H1 (cell line): ENCODE data around the gene APBB1. TPM values are rescaled to one million over a fixed set of nuclear protein-coding genes. Genes with fewer than 3 reads are reported as not detected.

Experiments used
- CTCF ChIA-PET: fragments of 300-600 bp; sonication (Branson Sonifier 250); formaldehyde crosslinking; loops from one replicate; lab custom pipeline; 2021; ENCODE audit not compliant: partially characterized antibody; lab: Charles Lee
- POLR2A ChIA-PET: fragments of 300-600 bp; sonication (Branson Sonifier 250); formaldehyde crosslinking; loops from one replicate; lab custom pipeline; 2021; ENCODE audit warnings: inconsistent platforms; ENCODE audit not compliant: partially characterized antibody; lab: Charles Lee
- DNase-seq, 2 experiments: peaks; one replicate each; pipeline versions ENCODE4 v3.0.0 to v3.0.0-alpha.2; 2010 to 2022; ENCODE audit warnings: low spot score in 2 of 2, low read depth in 1 of 2, mixed read lengths in 1 of 2
- FAIRE-seq: peaks from 2 replicates; lab custom pipeline; 2011; peaks lifted over from hg19 to GRCh38; lab: Jason Lieb, UNC
- H2AFZ ChIP-seq: 2 replicates; pipeline ENCODE4 v1.8.1; 2012; ENCODE audit warnings: low read length, inconsistent platforms
- H2AK5ac ChIP-seq: 2 replicates; pipeline ENCODE4 v1.6.1; 2013; ENCODE audit warnings: low read depth, low read length
- H2BK120ac ChIP-seq: replicated peaks from 2 replicates; pipeline ENCODE3; 2013; ENCODE audit warnings: low read depth, low read length, inconsistent platforms
- H2BK12ac ChIP-seq: 2 replicates; pipeline ENCODE4 v1.6.1; 2013; ENCODE audit warnings: low read depth, low read length
- H2BK15ac ChIP-seq: 2 replicates; pipeline ENCODE4 v1.6.1; 2013; ENCODE audit warnings: low read length
- H2BK20ac ChIP-seq: 2 replicates; pipeline ENCODE4 v1.6.1; 2013; ENCODE audit warnings: low read length
- H2BK5ac ChIP-seq: 2 replicates; pipeline ENCODE4 v1.6.1; 2013; ENCODE audit warnings: low read depth, low read length
- H3K14ac ChIP-seq: 2 replicates; pipeline ENCODE4 v1.6.1; 2013; ENCODE audit warnings: inconsistent platforms; ENCODE audit not compliant: insufficient read length
- H3K18ac ChIP-seq: 2 replicates; pipeline ENCODE4 v1.6.1; 2013; ENCODE audit warnings: low read length; ENCODE audit errors: extremely low read depth
- H3K23ac ChIP-seq: 2 replicates; pipeline ENCODE4 v1.6.1; 2013; ENCODE audit warnings: inconsistent platforms; ENCODE audit not compliant: insufficient read length
- H3K23me2 ChIP-seq: 2 replicates; pipeline ENCODE4 v1.6.1; 2013; ENCODE audit warnings: low read depth, low read length
- H3K27ac ChIP-seq: 2 replicates; pipeline ENCODE4 v1.6.1; 2011; ENCODE audit warnings: low read depth, low read length, inconsistent platforms
- H3K27me3 ChIP-seq, 4 experiments: replicated peaks in 1 of 4; 1 replicate in 1 of 4; 2 replicates in 3 of 4; pipeline versions ENCODE4 v1.6.1 to v1.8.1; 2011 to 2013; ENCODE audit warnings: low read length in 3 of 4, mild to moderate bottlenecking in 3 of 4, inconsistent platforms in 2 of 4, mixed read lengths in 2 of 4, moderate library complexity in 1 of 4; ENCODE audit not compliant: control insufficient read depth in 3 of 4, insufficient read depth in 3 of 4; ENCODE audit errors: extremely low read depth in 1 of 4
- H3K36me3 ChIP-seq, 4 experiments: 2 replicates each; pipeline versions ENCODE4 v1.6.1 to v1.8.1; 2011 to 2013; ENCODE audit warnings: mild to moderate bottlenecking in 4 of 4, low read length in 3 of 4, moderate library complexity in 2 of 4, control low read depth in 1 of 4, inconsistent platforms in 1 of 4; ENCODE audit not compliant: insufficient read depth in 4 of 4, control insufficient read depth in 2 of 4
- H3K4ac ChIP-seq: replicated peaks from 2 replicates; pipeline ENCODE3; 2013; ENCODE audit warnings: low read length, low read depth, mixed read lengths, inconsistent platforms; ENCODE audit not compliant: insufficient read length
- H3K4me1 ChIP-seq, 4 experiments: replicated peaks in 1 of 4; 1 replicate in 1 of 4; 2 replicates in 3 of 4; pipeline versions ENCODE4 v1.6.1 to v1.8.1; 2011 to 2013; ENCODE audit warnings: low read length in 3 of 4, inconsistent platforms in 2 of 4, mixed read lengths in 1 of 4; ENCODE audit not compliant: insufficient read depth in 4 of 4, control insufficient read depth in 3 of 4
- H3K4me2 ChIP-seq, 2 experiments: 2 replicates each; pipeline versions ENCODE4 v1.6.1 to v1.8.1; 2011 to 2013; ENCODE audit warnings: low read depth in 2 of 2, low read length in 2 of 2, control low read depth in 1 of 2, inconsistent platforms in 1 of 2, mild to moderate bottlenecking in 1 of 2; ENCODE audit not compliant: insufficient read depth in 1 of 2
- H3K4me3 ChIP-seq, 4 experiments: fragments of 200-600, 300-600 bp in 1 of 4; sonication (generic), shearing (Covaris generic), sonication (Bioruptor Twin) in 1 of 4; 2 replicates each; pipeline versions ENCODE4 v1.5.1 to v1.8.1; 2011 to 2016; ENCODE audit warnings: low read length in 4 of 4, low read depth in 3 of 4, control low read depth in 2 of 4, inconsistent platforms in 2 of 4, mild to moderate bottlenecking in 2 of 4, mixed read lengths in 1 of 4, moderate library complexity in 1 of 4; ENCODE audit not compliant: insufficient read depth in 2 of 4; ENCODE audit errors: extremely low read depth in 1 of 4
- H3K56ac ChIP-seq: replicated peaks from 2 replicates; pipeline ENCODE3; 2013; ENCODE audit warnings: low read depth, mild to moderate bottlenecking, mixed read lengths, low read length, inconsistent platforms; ENCODE audit not compliant: insufficient read length
- H3K79me1 ChIP-seq: 2 replicates; pipeline ENCODE4 v1.6.1; 2013; ENCODE audit warnings: low read depth, low read length, control low read depth
- H3K79me2 ChIP-seq, 2 experiments: 2 replicates each; pipeline versions ENCODE4 v1.6.1 to v1.8.1; 2012 to 2013; ENCODE audit warnings: low read length in 2 of 2, mild to moderate bottlenecking in 2 of 2, inconsistent platforms in 1 of 2; ENCODE audit not compliant: insufficient read depth in 2 of 2, control insufficient read depth in 1 of 2
- H3K9ac ChIP-seq, 4 experiments: replicated peaks in 1 of 4; 1 replicate in 1 of 4; 2 replicates in 3 of 4; pipeline versions ENCODE4 v1.6.1 to v1.8.1; 2011 to 2013; ENCODE audit warnings: low read depth in 3 of 4, low read length in 3 of 4, control low read depth in 2 of 4, mild to moderate bottlenecking in 2 of 4, moderate library complexity in 2 of 4, inconsistent platforms in 1 of 4; ENCODE audit errors: extremely low read depth in 1 of 4
- H3K9me3 ChIP-seq, 2 experiments: 2 replicates each; pipeline versions ENCODE4 v1.6.1 to v1.8.1; 2012 to 2013; ENCODE audit warnings: mild to moderate bottlenecking in 2 of 2, moderate library complexity in 2 of 2, control low read depth in 1 of 2, inconsistent platforms in 1 of 2, low read depth in 1 of 2, low read length in 1 of 2, mixed read lengths in 1 of 2; ENCODE audit not compliant: insufficient read depth in 2 of 2
- H4K20me1 ChIP-seq, 2 experiments: replicated peaks in 1 of 2; 2 replicates each; pipeline versions ENCODE3 to v1.8.1; 2011 to 2013; ENCODE audit warnings: inconsistent platforms in 2 of 2, low read length in 2 of 2, mild to moderate bottlenecking in 1 of 2; ENCODE audit not compliant: insufficient read depth in 2 of 2, control insufficient read depth in 1 of 2
- H4K5ac ChIP-seq: 2 replicates; pipeline ENCODE4 v1.6.1; 2013; ENCODE audit warnings: low read length, low read depth, mixed read lengths, inconsistent platforms; ENCODE audit not compliant: insufficient read length
- H4K8ac ChIP-seq: 2 replicates; pipeline ENCODE4 v1.8.0; 2013; ENCODE audit warnings: mild to moderate bottlenecking, moderate library complexity, low read length, inconsistent platforms; ENCODE audit not compliant: insufficient read depth; ENCODE audit errors: extremely low read depth
- H4K91ac ChIP-seq: replicated peaks from 2 replicates; pipeline ENCODE3; 2013; ENCODE audit warnings: low read length, mixed read lengths, inconsistent platforms; ENCODE audit not compliant: insufficient read length
- CHD1 ChIP-seq: IDR thresholded peaks from 2 replicates; pipeline ENCODE4 v1.6.1; 2012; ENCODE audit warnings: low read depth, low read length, improper control_type of control experiment
- CHD2 ChIP-seq: IDR thresholded peaks from 2 replicates; pipeline ENCODE4 v1.6.1; 2012; ENCODE audit warnings: low read length, improper control_type of control experiment
- WGBS, 2 experiments: shearing (Covaris generic) in 1 of 2; methylation state at CpG; one replicate each; pipeline versions ENCODE4 v1.1.6 to v1.1.7; 2013 to 2015; ENCODE audit warnings: low lambda C conversion rate in 2 of 2, mixed read lengths in 2 of 2, inconsistent platforms in 1 of 2, low coverage in 1 of 2, missing lambda C conversion rate in 1 of 2; ENCODE audit not compliant: insufficient replicate concordance in 2 of 2, insufficient coverage in 1 of 2, insufficient read length in 1 of 2; ENCODE audit errors: extremely low coverage in 1 of 2, missing lambda C conversion rate in 1 of 2; 5-methylcytosine and 5-hydroxymethylcytosine counted together
- polyA plus RNA-seq, 7 experiments: library from polyadenylated mRNA; depleted of rRNA in 3 of 7; stranded (reverse) in 5 of 7; unstranded in 2 of 7; fragments of >200 nt in 5 of 7; fragments of 200-250 nt in 2 of 7; gene quantifications; 1 replicate in 5 of 7; 2 replicates in 1 of 7; 4 replicates in 1 of 7; pipeline versions ENCODE4 v1.2.1 to v1.2.3, GENCODE V29; 2011 to 2013; ENCODE audit warnings: missing spikeins in 2 of 7, mixed read lengths in 2 of 7
- total RNA-seq: library from RNA; stranded (reverse); fragmentation: NEBNext Ultra II Directional; extraction: Animal tissue kit (Norgen Biotek cat#: 25700); gene quantifications from 2 replicates; pipeline ENCODE4 v1.2.1, GENCODE V29; 2021

The APBB1 gene
- total and polyA plus RNA-seq, 2 of the 8 experiments (the other 6 are each of a cell fraction or from before 2014, with no cell fraction given), result 23.9 to 33.1 TPM

DNA sequence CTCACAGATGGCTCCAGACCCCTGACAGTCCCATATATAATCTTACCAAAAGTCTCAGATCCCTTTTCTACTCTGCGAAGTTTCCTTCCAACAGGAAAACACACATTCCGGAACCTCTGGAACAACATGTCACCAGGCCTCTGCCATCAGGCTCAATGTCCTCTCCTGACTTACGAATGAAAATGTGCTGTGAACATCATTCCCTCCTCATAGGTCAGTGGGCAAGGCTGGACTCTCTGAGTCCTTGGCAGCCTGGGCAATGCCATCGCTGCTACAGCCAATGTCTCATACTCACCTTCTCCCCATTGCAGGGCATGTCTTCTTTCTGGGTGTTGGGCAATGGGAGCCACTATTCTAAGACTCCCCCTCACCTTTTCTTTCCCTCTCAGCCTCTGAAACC, 23.5 kb upstream of the APBB1 start:
- no peak overlapping the region for H3K4ac ChIP-seq
- H3K79me2 ChIP-seq, result no peaks in the 10 kb centered on the region
- H2AK5ac ChIP-seq, result no peak overlapping the region
- H2AFZ ChIP-seq, result no peak overlapping the region
- H3K4me3 ChIP-seq, result no peak overlapping the region
- H3K23ac ChIP-seq, result no peak overlapping the region
- H3K27ac ChIP-seq, result no peak overlapping the region
- no peak overlapping the region for H2BK120ac ChIP-seq
- no peak overlapping the region for H3K56ac ChIP-seq
- WGBS, 2 experiments, result 90% methylated on average over 4 of the region's 4 CpGs; no CpG with 5 or more reads in 1 of the 2 experiments
- H3K9me3 ChIP-seq, result no peaks in the 10 kb centered on the region
- H3K27me3 ChIP-seq, result no peaks in the 10 kb centered on the region
- H3K18ac ChIP-seq, result no peak overlapping the region
- H4K20me1 ChIP-seq, result no peaks in the 10 kb centered on the region
- no peak overlapping the region for H4K91ac ChIP-seq
- CTCF ChIA-PET, result interaction anchor here (0.5 to 22.7 kb wide), 22 partner anchors 10 to 191 kb away, joined by 3 to 585 read pairs (median 13); partner anchors contain the start of genes APBB1, CCKBR, SMPD1 and TIMM10B
- no peak overlapping the region for H2BK15ac ChIP-seq
- H4K5ac ChIP-seq, result no peak overlapping the region
- no peak overlapping the region for H2BK12ac ChIP-seq
- H3K4me2 ChIP-seq, result no peak overlapping the region
- FAIRE-seq, result no peak
- H2BK20ac ChIP-seq, result no peak overlapping the region
- no peaks in the 10 kb centered on the region for H3K36me3 ChIP-seq
- POLR2A ChIA-PET, result interaction anchor here (0.9 kb wide), 1 partner anchor 66 kb away, joined by 3 read pairs; no protein-coding TSS in a partner anchor
- H3K4me1 ChIP-seq, result peaks cover 0 to 4% (median 0%) of the 10 kb centered on the region in 4 experiments; a peak in 2 of 7 replicates
- no peak overlapping the region for H2BK5ac ChIP-seq
- H3K23me2 ChIP-seq, result no peaks in the 10 kb centered on the region; the same call in 1 of the 2 replicates
- no peak overlapping the region for H3K14ac ChIP-seq
- no peaks in the 10 kb centered on the region for H3K79me1 ChIP-seq
- H3K9ac ChIP-seq, result no peak overlapping the region
- TF ChIP-seq CHD2, result no peak
- no peak for TF ChIP-seq CHD1
- H4K8ac ChIP-seq, result no peak overlapping the region
- no peak for DNase-seq
